ENCODE measurements around the gene OR2A14.
"Not testable (repeated sequence)": the region's sequence is repeated elsewhere in the genome, so short reads cannot be mapped to it uniquely, and the experiment has no call there.

The OR2A14 gene

DNA sequence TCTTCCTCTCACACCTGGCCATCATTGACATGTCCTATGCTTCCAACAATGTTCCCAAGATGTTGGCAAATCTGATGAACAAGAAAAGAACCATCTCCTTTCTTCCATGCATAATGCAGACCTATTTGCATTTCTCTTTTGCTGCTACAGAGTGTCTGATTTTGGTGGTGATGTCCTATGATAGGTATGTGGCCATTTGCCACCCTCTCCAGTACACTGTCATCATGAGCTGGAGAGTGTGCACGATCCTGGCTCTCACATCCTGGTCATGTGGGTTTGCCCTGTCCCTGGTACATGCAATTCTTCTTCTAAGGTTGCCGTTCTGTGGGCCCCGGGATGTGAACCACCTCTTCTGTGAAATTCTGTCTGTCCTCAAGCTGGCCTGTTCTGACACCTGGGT is 19.2 kb downstream of the OR2A14 start:
- H3K4me3 ChIP-seq (ENCODE audit: low read depth, low read length) = no peak overlapping the region
- no peak for DNase-seq (ENCODE audit: low read depth)

DNA sequence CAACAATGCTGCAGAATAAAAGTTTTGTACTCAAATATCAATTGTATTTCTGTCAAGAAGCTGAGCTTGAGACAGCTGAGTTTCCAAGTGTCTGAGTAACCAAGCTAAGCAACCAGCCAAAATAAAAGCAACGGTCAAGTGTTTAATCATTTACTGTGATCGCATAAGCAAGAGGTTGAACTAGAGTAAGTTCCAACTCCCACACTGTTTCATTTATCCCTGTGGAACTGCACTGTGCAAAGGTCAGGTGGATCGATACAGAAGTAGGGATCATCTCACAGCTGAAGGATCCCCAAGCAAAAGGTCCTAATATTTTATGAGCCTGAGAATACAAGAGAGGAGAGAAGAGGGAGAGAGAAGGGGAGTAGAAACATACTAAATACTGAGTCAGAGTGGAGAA is 21.4 kb downstream of the OR2A14 start:
- no peak for DNase-seq (ENCODE audit: low read depth)
- H3K4me3 ChIP-seq (ENCODE audit: low read depth, low read length) = no peak overlapping the region

DNA sequence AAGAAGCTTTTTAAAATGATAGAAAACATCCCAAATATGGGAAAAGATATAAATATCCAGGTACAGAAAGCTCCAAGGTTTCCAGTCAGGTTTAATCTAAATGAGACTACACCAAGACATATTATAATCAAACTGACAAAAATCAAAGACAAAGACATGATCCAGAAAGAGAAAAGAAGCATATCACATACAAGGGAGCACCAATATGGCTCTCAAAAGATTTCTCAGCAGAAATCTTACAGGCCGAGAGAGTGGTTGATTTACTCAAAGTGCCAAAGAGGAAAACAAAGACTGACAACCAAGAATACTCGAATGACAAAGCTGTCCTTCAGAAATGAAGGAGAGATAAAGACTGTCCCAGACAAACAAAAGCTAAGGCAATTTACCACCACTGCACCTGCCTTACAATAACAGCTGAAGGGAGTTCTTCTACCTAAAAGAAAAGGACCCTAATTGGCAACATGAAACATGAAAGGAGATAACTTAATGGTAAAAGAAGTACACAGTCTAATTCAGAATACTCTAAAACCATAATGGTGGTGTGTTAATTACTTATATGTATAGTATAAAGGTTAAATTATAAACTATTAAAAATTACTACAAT is 25.4 kb downstream of the OR2A14 start:
- H3K4me3 ChIP-seq (ENCODE audit: low read depth, low read length) = no peak overlapping the region
- no peak for DNase-seq (ENCODE audit: low read depth)

DNA sequence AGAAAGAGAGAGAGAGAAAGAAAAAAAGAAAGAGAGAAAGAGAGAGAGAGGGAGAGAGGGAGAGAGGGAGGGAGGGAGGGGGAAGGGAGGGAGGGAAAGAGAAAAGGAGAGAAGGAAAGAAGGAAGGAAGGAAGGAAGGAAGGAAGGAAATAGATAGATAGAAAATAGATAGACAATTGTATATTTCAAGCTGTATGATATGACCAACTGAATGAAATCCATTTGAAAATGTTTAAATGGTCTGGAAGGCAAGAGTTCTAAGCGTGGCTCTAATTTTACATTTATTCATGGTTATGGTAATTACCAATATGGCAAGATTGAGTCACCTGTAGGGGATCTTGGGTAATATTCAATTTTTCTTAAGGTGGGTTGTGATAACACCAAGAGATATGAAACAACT is 35.9 kb downstream of the OR2A14 start:
- DNase-seq (ENCODE audit: low read depth) = no peak
- no peak overlapping the region for H3K4me3 ChIP-seq (ENCODE audit: low read depth, low read length)

DNA sequence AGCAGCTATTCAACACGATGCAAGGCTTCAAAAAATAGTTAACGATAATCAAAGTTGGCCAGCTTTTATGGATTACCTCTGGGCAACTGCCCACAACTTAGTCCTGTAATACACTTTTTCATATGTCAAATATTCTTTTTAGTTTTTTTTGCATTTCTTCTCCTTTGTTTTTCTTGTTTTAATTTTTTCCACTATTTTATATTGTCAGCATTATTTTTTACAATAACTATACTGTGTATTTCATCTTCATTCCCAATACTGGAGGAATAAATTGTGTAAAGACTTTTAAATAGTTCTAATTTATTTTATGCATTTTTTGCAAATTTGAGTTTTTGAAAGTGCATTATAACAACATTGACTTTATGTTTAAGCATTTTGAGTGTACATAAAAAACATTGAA is 41.8 kb downstream of the OR2A14 start:
- DNase-seq (ENCODE audit: low read depth) = no peak
- H3K4me3 ChIP-seq (ENCODE audit: low read depth, low read length) = no peak overlapping the region

DNA sequence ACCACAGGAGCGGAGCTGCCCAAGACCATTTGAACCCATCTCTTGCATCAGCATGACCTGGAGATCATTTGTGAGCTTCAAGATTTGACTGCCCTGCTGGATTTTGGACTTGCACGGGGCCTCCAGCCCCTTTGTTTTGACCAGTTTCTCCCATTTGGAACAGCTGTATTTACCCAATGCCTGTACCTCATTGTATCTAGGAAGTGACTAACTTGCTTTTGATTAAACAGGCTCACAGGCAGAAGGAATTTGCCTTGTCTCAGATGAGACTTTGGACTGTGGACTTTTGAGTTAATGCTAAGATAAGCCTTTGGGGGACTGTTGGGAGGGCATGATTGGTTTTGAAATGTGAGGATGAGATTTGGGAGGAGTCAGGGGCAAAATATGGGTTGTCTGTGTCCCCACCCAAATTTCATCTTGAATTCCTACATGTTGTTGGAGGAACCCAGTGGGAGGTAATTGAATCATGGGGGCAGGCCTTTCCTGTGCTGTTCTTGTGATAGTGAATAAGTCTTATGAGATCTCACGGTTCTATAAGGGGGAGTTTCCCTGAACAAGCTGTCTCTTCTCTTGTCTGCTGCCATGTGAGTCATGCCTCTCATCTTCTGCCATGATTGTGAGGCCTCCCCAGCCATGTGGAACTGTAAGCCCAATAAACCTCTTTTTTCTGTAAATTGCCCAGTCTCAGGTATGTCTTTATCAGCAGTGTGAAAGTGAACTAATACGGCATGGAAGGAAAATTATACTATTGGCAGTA is 48.8 kb downstream of the OR2A14 start:
- H3K4me3 ChIP-seq (ENCODE audit: low read depth, low read length); DNase-seq (ENCODE audit: low read depth): not testable (repeated sequence)

DNA sequence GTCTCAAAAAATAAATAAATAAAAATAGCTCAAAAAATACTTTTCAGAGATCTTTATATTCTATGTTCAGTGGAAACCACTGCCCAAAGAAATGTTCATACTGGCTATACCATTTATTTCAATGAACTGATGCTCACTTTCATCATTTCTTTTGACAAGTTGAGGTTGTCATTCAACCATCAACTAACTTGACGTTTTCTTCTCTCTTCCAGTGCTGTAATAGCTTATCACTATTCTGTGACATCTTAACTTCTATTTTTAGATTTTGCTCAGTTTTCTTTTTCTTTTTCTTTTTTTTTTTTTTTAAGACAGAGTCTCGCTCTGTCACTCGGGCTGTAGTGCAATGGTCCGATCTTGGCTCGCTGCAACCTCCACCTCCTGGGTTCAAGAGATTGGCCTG is 51.6 kb downstream of the OR2A14 start:
- no peak overlapping the region for H3K4me3 ChIP-seq (ENCODE audit: low read depth, low read length)

DNA sequence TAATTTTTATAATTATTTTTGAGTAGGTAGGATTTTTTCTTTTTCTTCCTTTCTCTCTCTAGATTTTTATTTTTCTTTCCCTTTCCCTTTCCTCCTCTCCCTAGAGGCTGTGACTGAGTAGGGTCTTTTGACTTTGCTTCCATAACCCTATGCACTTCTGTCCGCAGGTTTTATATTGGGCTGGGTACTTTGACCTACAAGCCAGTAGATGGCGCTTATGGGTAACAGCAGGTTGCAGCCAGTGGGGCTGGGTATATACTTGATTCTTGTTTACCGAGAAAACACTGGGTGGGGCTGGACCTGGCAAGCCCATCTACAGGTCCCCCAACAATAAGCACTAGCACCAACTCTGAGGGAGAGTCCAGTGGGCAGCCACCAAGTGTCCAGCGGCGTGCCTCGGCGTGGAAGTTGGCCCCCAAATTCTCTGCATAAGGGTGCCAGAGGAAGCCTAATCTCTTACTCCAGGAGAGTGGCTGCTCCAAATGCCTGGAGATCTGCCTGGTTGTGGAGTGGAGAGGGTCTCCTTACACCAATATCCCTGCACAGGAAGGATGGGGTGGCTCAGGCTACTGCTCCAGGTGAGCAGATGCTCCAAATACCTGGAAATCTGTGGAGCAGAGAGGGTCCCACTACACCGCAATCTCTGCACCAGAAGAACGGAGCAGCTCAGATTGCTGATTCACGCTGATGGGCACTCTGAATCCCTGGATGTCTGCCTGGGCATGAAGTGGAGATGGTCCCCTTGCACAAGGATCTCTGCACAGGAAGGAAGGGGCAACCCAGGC is 55.6 kb downstream of the OR2A14 start:
- not testable (repeated sequence) for H3K4me3 ChIP-seq (ENCODE audit: low read depth, low read length); DNase-seq (ENCODE audit: low read depth)

More for the DNA sequence above, 51.6 kb downstream of the OR2A14 start:
- no peak for DNase-seq (ENCODE audit: low read depth)

DNA sequence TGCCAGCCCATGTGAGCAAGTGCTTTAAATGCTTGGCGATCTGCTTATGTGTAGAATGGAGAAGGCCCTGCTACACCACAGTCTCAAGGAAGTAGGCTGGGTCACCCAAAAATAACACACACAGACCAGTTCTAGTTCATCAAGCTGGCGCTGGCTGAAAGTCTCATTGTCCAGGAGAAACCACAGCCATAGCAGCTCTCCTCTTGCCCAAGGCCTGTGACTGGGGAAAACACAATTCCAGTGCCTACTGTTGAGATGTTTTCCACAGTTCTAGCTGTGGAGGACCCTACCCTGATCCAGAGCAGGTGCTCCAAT is 56.1 kb downstream of the OR2A14 start:
- H3K4me3 ChIP-seq (ENCODE audit: low read depth, low read length); DNase-seq (ENCODE audit: low read depth): not testable (repeated sequence)

Measured in skeletal muscle cell (primary cell).